GM18505 (cell line): ENCODE data around the gene KLHDC7B.

Source experiments
- ATAC-seq: cut with Tn5 transposase; IDR thresholded peaks from one replicate; pipeline ENCODE4 v1.9.1; 2021; ENCODE audit not compliant: unreplicated experiment
- POLR2A ChIP-seq: IDR thresholded peaks from 4 replicates; pipeline ENCODE4 v1.6.1; 2011; ENCODE audit warnings: borderline replicate concordance; ENCODE audit not compliant: insufficient read depth, insufficient read length; ENCODE audit errors: extremely low read depth

Gene KLHDC7B

DNA sequence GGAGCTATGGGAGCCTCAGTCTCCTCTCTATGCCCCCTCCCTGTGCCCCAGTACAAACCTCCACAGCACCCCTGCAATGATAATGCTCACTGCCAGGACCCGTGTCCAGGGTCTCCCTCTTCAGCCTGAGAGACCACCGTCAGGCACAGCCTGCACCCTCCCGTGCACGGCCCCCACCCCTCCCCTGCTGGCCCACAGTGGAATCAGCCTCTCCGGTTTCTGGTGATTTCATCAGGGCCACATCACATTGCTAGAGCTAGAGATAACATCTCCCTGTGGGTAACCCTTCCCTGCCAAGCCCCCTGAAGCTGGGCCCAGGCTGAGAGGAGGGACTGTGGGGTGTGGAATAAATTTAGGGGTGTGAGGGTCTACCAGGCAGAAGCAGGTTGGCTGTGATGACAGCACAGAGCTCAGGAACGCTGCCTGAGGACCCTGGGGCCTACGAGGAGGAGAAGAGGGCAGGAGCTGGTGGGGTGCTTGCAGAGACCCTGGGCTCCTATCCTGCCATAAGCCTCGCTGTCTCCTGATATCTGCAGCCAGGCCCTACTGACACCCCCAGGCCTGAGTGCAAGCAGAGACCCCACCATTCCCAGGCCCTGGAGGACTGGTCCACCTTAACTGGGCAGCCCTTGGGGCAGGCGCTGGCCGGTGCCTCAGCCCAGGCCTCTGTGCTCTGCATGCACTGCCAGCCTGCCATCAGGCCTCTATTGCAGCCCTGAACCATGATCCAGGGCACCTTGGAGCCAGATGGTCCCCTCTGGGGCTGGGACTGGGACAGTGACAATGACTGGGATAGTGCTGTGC, at the start of gene KLHDC7B:
KLHDC7B (plus strand) TSS at position 378 of the 804 bp plus-strand sequence; CDS start at position 723, 345 bp downstream.
- TF ChIP-seq POLR2A, result no peak
- ATAC-seq, result no peak

DNA sequence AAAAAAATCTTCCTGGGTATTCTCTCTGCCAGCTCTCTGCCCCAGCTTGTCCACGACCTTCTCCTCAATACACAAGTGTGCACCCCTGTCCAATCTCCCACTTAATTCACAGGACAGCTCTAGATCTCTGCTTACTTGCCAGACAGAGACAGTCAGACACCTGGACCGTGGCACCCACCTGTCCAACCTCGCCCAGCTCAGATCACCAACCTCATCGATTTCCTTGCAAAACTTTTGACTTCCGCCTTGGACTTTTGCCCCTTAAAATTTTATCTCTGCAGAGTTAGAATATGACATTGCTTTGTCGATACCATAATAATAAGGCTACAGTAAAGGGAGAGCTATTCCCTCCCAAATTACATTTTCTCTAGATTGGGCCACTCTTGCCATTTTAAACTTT, 48.6 kb upstream of the KLHDC7B start:
- ATAC-seq, result no peak
- TF ChIP-seq POLR2A, result no peak

DNA sequence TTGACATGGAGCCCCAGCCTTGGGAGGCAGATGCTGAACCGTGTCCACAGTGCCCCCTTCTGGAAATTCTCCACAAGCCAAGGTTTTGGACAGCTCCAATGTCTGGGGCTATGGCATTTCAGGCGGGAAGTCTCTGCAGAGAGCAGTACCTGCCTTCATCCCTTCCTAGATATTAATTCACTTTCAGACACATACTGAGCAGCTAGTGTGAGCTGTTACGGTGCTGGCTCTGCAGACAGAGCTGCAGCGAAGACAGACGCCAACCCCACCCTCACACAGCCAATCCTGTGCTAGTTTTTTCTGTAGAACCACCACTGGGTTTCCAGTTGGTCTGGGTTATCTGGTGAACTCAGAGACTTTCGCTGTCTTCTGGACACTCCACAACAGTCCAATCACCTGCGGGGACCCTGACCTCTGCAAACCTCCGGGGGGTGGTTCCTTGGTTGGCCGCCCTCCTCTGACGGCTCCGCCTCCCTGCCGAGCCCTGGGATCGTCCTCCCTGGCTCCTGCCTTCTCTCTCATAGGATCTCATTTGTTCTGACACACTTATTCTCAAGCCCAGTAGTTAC, 47.3 kb upstream of the KLHDC7B start:
- TF ChIP-seq POLR2A, result no peak
- no peak for ATAC-seq

DNA sequence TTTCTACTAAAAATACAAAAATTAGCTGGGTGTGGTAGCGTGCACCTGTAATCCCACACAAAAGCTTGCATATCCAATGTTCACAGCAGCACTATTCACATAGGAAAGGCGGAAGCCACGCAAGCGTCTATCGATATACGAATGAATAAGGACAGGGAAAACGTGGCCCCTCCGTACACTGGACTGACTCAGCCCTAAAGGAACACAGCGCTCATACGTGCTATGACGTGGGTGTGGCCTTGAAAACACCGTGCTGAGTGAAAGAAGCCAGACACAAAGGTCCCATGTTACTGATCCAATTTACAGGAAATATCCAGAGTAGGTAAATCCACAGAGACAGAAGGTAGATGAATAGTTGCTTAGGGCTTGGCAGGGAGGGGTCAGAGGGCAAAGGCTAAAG, 45.2 kb upstream of the KLHDC7B start:
- no peak for TF ChIP-seq POLR2A
- no peak for ATAC-seq

DNA sequence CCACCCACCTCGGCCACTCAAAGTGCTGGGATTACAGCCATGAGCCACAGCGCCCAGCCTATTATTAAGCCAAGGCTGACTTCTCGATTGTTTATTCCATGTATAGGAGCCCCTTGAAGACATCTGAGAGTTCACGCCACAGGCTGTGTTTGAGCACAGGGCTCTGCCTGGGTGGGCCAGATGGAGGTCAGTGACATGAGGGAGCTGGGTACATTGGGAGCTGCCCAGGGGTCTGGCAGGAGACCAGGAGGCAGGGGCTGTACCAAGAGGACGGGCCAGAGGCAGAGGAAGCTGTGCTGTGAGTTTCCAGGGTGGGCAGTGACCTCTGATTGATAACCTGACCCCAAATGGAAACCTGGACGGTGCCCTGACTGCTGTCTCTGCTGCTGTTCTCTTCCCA, 43.6 kb upstream of the KLHDC7B start:
- ATAC-seq, result no peak
- no peak for TF ChIP-seq POLR2A

DNA sequence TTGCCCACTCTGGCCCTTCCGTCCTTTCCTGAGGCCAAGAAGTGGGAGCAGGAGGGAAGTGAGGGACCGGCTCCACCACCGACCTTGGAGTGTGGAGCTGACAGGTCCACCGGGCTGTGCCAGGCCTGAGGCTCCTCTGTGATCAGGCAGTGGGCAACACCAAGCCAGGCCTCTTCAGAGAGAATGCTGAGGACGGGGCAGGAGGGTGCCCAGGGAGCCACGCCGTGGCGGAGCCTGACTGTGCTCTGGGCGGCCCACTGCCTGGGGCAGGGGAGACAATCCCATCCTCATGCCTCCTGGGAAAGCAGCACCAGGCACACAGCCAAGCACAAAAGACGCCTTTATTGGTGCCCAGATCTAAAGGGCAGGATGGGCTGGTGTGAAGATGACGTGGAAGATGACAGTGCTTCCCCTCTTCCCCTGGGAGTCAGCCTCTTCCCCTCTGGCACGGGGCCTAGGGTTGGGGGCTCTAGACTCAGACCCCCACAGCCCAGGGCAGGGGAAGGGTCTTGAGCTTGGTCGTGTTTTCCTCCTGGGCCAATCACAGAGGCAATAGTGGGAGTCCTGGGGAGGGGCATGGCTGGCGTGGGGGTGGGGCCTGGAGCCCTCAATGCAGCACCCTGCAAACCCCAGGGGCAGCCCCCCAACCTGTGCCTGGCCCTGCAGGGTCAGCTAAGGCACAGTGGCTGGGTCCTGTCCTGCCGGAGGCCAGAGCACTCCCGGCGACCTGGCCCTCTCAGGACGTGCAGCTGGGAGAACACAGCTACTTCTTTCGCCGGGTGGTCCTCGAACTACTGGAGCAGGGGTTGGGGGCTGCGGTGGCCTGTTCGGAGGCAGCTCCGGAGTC, 42.8 kb upstream of the KLHDC7B start:
- no peak for TF ChIP-seq POLR2A
- no peak for ATAC-seq

DNA sequence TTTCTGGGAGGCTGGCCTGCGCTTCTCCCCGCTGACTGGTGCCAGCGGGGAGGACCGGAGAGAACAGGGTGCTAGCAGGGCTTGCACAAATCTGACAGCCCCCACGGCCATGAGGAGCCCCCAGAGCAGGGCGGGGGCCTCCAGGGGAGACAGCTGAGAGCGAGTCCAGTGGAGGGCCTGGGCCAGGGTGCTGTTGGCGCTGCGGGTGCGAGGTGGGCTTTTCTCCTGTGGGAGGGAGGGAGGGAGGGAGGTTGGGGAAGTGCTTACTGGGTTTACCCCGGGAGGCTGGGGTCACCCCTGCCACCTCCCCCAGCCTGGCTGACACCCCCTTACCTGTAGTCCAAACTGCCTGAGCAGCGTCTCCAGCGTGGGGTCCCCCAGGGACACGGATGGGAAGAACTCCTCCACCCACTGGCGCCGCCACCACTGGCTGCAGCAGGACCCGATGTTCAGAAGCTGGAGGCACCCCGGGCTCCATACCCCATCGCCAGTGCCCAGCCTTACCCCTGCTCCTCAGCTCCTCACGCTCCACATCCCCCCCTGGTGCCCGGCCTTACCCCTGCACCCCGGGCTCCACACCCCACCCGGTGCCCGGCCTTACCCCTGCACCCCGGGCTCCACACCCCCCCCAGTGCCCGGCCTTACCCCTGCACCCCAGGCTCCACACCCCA, 42.1 kb upstream of the KLHDC7B start:
- no peak for ATAC-seq
- no peak for TF ChIP-seq POLR2A

DNA sequence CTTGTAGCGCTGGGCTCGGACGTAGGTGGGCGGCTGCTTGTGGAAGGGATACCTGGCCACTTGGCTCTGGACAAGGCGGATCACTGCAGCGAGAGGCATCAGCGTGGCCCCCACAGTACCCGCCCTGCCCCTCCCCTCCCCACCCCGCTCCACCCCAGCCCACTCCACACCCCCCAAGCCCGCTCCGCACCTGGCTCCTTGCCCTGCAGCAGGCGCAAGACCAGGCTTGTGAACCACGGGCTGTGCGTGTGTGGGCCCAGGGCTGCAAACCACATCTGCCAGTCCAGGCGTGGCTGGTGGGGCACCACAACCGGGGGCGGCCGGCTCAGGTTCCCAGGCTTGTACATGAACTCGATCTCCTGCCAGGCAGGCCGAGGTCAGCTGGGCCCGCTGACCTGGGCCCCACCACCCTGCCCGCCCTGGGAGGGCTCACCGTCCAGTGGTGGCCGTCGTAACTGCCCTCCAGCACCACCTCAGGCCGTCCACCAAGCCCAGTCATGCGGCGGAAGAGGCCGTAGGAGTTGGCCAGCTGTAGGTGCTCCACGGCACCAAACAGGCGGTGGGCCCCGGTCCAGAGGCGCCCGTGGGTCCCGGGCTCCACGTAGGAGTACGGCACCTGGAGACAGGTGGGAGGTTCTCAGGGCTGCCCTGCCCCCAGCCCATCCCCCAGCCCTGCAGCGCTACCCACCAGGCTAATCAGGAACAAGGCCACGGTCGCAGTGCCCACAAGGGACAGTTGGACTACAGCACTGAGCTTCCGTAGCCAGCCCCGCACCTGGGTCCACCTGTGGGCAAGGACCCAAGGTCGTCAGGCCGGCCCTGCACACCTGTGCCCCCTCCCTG, 41.1 kb upstream of the KLHDC7B start:
- no peak for ATAC-seq
- TF ChIP-seq POLR2A, result no peak

DNA sequence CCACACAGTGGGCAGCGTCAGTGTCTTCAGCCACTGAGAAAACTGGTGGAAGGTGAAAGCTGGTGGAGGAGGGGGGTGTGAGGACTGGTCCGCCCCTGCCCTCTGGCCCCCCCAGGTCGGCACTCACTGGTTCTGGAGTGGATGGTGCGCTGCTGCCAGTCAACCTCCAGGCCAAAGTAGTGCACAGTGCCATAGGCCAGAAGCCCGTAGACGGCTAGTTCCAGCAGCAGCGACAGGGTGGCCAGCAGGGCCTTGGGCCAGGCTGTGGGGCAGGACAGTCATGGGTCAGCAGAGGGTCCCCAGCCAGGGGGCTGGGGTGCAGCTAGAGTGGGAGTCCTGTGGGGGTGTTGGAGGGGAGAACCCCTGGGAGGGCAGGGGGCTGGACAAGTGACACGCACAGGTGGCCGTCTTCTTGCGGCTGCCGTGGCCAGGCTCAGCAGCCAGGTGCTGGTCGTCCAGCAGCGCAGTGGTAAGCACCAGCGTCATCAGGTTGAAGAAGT, 40.4 kb upstream of the KLHDC7B start:
- TF ChIP-seq POLR2A, result no peak
- ATAC-seq, result no peak

DNA sequence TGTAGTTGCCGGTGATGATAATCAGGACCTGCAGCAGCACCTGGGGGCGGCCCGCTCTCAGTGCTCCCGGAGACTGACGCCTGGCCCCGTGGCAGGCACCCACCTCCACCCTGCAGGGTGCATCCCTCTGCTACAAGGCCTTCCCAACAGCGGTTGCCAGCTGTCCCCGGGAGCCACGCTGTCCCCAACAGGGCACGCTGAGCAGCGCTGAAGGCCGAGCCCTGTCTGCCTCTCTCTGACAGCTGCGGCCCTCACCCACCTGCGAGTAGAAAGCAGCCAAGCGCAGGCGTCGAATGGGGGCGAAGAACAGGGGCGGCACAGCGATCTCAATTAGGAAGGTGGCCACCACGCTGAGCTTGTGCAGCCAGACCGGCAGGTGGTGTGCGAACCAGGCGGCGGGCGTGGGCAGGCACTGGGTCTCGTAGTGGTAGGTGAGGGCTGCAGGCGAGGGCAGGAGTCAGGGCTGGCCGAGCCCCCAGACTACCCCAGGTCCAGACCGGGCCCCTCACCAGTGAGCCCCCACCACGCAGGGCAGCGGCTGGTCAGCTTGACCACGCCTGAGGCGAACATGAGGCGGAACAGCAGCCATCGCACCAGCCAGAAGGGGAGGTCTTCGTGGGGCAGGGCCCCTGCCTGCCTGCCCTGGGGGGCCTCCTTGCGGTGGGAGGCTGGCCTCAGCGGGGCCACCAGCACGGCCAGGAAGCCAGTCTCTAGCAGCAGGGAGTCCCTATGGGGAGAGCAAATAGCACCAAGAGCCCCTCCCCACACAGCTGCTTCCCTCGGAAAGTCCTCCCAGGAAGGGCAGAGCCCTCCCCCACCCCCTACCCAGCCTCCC, 39.7 kb upstream of the KLHDC7B start:
- ATAC-seq, result no peak
- no peak for TF ChIP-seq POLR2A

DNA sequence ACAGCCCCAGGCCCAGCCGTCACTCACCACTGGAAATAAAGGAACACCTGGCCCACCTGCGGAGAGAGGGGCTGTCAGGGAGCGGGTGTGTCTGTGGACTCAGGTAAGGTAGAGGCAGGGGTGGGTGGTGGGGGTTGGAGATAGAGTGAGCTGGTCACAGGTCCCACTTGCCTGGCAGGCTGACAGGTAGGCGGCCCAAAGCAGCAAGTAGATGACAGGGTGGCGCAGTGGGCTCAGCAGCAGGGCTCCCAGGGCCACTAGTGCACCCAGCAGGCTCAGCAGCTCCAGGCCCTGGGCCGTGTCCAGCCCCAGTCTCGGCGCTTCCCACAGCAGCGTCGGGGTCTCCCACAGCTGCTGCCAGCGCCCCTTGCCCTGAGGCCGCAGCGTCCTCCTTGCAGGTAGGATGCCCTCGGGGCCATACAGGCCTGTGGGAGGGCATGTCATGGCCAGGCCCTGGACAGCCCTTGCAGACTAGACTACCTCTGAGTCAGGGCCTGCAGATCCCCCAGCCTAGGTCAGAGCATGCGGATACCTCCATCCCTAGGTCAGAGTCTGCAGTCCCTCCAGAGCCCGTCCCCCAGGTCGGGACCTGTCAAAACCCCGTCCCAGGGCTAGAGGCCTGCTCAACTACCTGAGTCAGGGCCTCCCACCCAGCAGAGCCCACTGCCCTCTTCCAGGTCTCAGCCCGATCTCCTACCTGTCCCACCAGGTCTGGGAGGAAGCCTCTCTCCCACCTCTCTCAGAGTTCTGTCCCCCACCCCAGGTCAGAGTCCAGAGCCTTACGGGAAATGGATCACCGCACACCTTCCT, 38.9 kb upstream of the KLHDC7B start:
- peak; percentile 8 for ATAC-seq
- no peak for TF ChIP-seq POLR2A
